Breast epithelium (tissue), 3 donors: ENCODE data around the gene FKBP14.

ENCODE experiments used
- CTCF ChIP-seq, 3 donors: fragments of 450-650 bp; IDR thresholded peaks; one replicate each; pipeline ENCODE4 v1.5.1; 2016 to 2017; ENCODE audit warnings: antibody characterized with exemption in 3 of 3, mild to moderate bottlenecking in 3 of 3, moderate library complexity in 3 of 3
- POLR2A ChIP-seq: fragments of 450-650 bp; IDR thresholded peaks from one replicate; pipeline ENCODE4 v1.6.1; 2016; ENCODE audit warnings: antibody characterized with exemption, mild to moderate bottlenecking, moderate library complexity
- POLR2AphosphoS5 ChIP-seq, 3 donors: sonication (generic); formaldehyde crosslinking; IDR thresholded peaks; one replicate each; pipeline ENCODE4 v1.6.1; 2017; ENCODE audit warnings: antibody characterized with exemption in 3 of 3

DNA sequence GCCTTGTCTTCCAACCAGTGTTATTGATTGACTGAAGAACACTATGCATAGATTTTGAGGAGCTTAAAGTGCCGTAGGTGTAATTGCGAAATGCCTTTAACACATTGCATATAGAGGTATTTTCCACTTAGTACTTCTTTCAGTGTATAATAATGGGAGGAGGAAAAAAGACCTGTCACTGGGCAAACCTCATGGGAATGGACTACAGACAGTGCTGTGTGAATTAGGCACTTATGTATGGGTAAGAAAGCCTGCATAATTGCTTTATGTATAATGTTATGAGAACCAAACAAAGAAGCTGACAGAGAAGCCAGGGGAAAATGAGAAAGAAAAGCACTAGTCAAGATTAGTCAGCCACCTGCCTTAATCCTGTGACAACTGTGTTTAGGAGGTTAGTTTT lies 24.5 kb downstream of the FKBP14 start:
- no peak for TF ChIP-seq CTCF (IDR thresholded peaks at IDR 0.05)
- no peak for TF ChIP-seq POLR2A
- no peak for TF ChIP-seq POLR2AphosphoS5 (IDR thresholded peaks at IDR 0.05)
